Neural cell (in vitro differentiated cells): ENCODE data around the gene SH3PXD2A. TPM values are rescaled to one million over a fixed set of nuclear protein-coding genes. Genes with fewer than 3 reads are reported as not detected.

Experiments
- H2AFZ ChIP-seq: fragments of 200-600, 300-800 bp; sonication (generic), shearing (Covaris generic); 2 replicates; pipeline ENCODE4 v1.6.0; 2014; ENCODE audit warnings: low read depth, mild to moderate bottlenecking, antibody characterized with exemption, low read length, moderate library complexity
- H3F3A ChIP-seq: fragments of 200-600 bp; shearing (Covaris generic); 2 replicates; pipeline ENCODE4 v1.6.1; 2016; ENCODE audit warnings: mild to moderate bottlenecking, moderate library complexity, mixed read lengths, antibody characterized with exemption, low read length; ENCODE audit not compliant: insufficient read depth, poor library complexity, severe bottlenecking
- H3K27ac ChIP-seq: fragments of 200-600, 300-800 bp; sonication (generic), shearing (Covaris generic); 2 replicates; pipeline ENCODE4 v1.5.1; 2014; ENCODE audit warnings: mild to moderate bottlenecking, low read length, moderate library complexity
- H3K27me3 ChIP-seq: fragments of 300-800, 200-600 bp; sonication (generic), shearing (Covaris generic); 2 replicates; pipeline ENCODE4 v1.6.0; 2014; ENCODE audit warnings: mild to moderate bottlenecking, low read depth, low read length, moderate library complexity; ENCODE audit not compliant: insufficient read depth
- H3K36me3 ChIP-seq: fragments of 300-800, 200-600 bp; sonication (generic), shearing (Covaris generic); 2 replicates; pipeline ENCODE4 v1.5.1; 2014; ENCODE audit warnings: mild to moderate bottlenecking, antibody characterized with exemption, low read length, moderate library complexity; ENCODE audit not compliant: insufficient read depth
- H3K4me2 ChIP-seq: fragments of 300-800, 200-600 bp; sonication (generic), shearing (Covaris generic); 2 replicates; pipeline ENCODE4 v1.6.0; 2014; ENCODE audit warnings: mild to moderate bottlenecking, low read length
- H3K4me3 ChIP-seq: fragments of 300-800, 200-600 bp; sonication (generic), shearing (Covaris generic); 2 replicates; pipeline ENCODE4 v1.5.1; 2014; ENCODE audit warnings: mild to moderate bottlenecking, low read length, moderate library complexity
- H3K79me2 ChIP-seq: fragments of 200-600 bp; shearing (Covaris generic); replicated peaks from 2 replicates; pipeline ENCODE4 v1.6.0; 2014; ENCODE audit warnings: mild to moderate bottlenecking, low read length, moderate library complexity; ENCODE audit not compliant: insufficient read depth
- H3K9ac ChIP-seq: fragments of 300-800, 200-600 bp; sonication (generic), shearing (Covaris generic); 2 replicates; pipeline ENCODE4 v1.6.1; 2016; ENCODE audit warnings: mild to moderate bottlenecking, low read length, mixed read lengths
- H3K9me2 ChIP-seq: fragments of 200-600 bp; shearing (Covaris generic); 2 replicates; pipeline ENCODE4 v1.6.1; 2016; ENCODE audit warnings: mild to moderate bottlenecking, low read length, mixed read lengths; ENCODE audit not compliant: insufficient read depth
- H3K9me3 ChIP-seq: fragments of 200-600, 300-800 bp; sonication (generic), shearing (Covaris generic); 2 replicates; pipeline ENCODE4 v1.6.1; 2016; ENCODE audit warnings: mild to moderate bottlenecking, mixed run types, low read length, moderate library complexity, mixed read lengths
- H4K20me1 ChIP-seq: fragments of 200-600 bp; shearing (Covaris generic); 2 replicates; pipeline ENCODE4 v1.6.1; 2016; ENCODE audit warnings: mild to moderate bottlenecking, mixed run types; ENCODE audit not compliant: insufficient read depth
- EP300 ChIP-seq: fragments of 450-650 bp; conservative IDR thresholded peaks from 2 replicates; pipeline ENCODE4 v1.6.1; 2014; ENCODE audit warnings: antibody characterized with exemption, mild to moderate bottlenecking, moderate library complexity; ENCODE audit not compliant: poor library complexity, severe bottlenecking
- EZH2 ChIP-seq: fragments of 200-600, 300-800 bp; shearing (Covaris generic), sonication (generic); IDR thresholded peaks from 2 replicates; pipeline ENCODE4 v1.6.1; 2014; ENCODE audit warnings: antibody characterized with exemption, low read length, borderline replicate concordance, mild to moderate bottlenecking; ENCODE audit not compliant: insufficient read depth, poor library complexity, severe bottlenecking
- MXI1 ChIP-seq: fragments of 450-650 bp; conservative IDR thresholded peaks from 2 replicates; pipeline ENCODE4 v1.6.1; 2014; ENCODE audit warnings: antibody characterized with exemption, mild to moderate bottlenecking; ENCODE audit not compliant: poor library complexity, severe bottlenecking
- POLR2AphosphoS5 ChIP-seq: IDR thresholded peaks from 2 replicates; pipeline ENCODE4 v1.6.1; 2012
- RAD21 ChIP-seq: fragments of 450-650 bp; conservative IDR thresholded peaks from 2 replicates; pipeline ENCODE4 v1.6.1; 2014; ENCODE audit warnings: antibody characterized with exemption, mild to moderate bottlenecking, moderate library complexity
- SMC3 ChIP-seq: fragments of 450-650 bp; conservative IDR thresholded peaks from 2 replicates; pipeline ENCODE4 v1.6.1; 2014; ENCODE audit warnings: antibody characterized with exemption, mild to moderate bottlenecking, moderate library complexity; ENCODE audit not compliant: poor library complexity
- TAF1 ChIP-seq: IDR thresholded peaks from 2 replicates; pipeline ENCODE4 v1.6.1; 2012; ENCODE audit warnings: low read depth
- polyA plus RNA-seq: library from polyadenylated mRNA; depleted of rRNA; stranded (reverse); fragments of >200 nt; gene quantifications from 2 replicates; pipeline ENCODE4 v1.2.3, GENCODE V29; 2014
- TF ChIP-seq, protein P1 (sequence below): fragments of 450-650 bp; IDR thresholded peaks from 2 replicates; pipeline ENCODE4 v1.5.1; 2014; ENCODE audit warnings: antibody characterized with exemption, mild to moderate bottlenecking, moderate library complexity; ENCODE audit not compliant: poor library complexity, severe bottlenecking
- TF ChIP-seq, protein P2 (sequence below): IDR thresholded peaks from 2 replicates; pipeline ENCODE4 v1.6.1; 2012; ENCODE audit warnings: borderline replicate concordance

The SH3PXD2A gene
- polyA plus RNA-seq, 1 donor from 2014 or later, result 5.2 TPM

DNA sequence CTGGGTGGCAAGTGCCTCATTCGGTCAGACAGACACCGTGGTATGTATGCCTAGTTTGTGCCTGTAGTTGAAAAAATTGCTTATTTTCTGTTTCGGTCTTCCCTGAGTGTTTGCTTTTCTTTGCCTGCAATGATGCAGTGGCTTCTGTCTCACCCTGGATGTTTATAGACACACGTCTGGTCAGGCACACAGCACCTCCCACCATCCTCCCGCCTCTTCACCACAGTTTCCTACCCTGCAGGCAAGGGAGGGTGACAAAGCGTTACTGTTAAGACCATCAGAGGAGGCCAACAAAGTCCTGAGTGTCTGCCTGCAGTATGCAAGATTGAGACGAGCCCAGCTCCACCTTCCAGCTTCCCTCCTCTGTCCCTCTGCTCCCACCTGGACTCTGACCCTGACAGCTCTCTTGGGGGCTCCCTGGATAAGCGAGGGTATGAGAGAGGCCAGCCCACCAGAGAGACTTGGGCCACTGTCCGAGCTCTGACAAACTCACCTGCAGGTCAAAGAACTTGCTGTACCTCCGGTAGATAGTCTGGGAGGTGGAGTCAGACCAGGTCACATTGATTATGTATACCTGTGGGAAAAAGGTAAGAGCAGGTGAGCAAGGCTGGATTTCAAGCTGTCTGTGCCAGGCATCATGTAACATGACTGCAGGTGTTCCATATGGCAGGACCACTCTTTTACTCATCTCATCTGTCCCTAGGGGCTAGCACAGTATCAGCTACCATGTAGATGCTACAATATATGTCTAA, 54.4 kb downstream of the SH3PXD2A start:
- Histone ChIP-seq H3K9ac (no peak overlapping the region), H4K20me1 (no peaks in the 10 kb centered on the region), H3K9me3 (no peaks in the 10 kb centered on the region), H3K36me3 (no peaks in the 10 kb centered on the region), H3K79me2 (no peaks in the 10 kb centered on the region), H3K27ac (no peak overlapping the region), H3K9me2 (no peaks in the 10 kb centered on the region), H3F3A (no peaks in the 10 kb centered on the region), H3K4me2 (no peak overlapping the region), H2AFZ (no peak overlapping the region), H3K4me3 (no peak overlapping the region), H3K27me3 (no peaks in the 10 kb centered on the region)
- no peak for TF ChIP-seq POLR2AphosphoS5
- TF ChIP-seq TAF1, result no peak
- no peak for TF ChIP-seq RAD21
- TF ChIP-seq, protein P1, sequence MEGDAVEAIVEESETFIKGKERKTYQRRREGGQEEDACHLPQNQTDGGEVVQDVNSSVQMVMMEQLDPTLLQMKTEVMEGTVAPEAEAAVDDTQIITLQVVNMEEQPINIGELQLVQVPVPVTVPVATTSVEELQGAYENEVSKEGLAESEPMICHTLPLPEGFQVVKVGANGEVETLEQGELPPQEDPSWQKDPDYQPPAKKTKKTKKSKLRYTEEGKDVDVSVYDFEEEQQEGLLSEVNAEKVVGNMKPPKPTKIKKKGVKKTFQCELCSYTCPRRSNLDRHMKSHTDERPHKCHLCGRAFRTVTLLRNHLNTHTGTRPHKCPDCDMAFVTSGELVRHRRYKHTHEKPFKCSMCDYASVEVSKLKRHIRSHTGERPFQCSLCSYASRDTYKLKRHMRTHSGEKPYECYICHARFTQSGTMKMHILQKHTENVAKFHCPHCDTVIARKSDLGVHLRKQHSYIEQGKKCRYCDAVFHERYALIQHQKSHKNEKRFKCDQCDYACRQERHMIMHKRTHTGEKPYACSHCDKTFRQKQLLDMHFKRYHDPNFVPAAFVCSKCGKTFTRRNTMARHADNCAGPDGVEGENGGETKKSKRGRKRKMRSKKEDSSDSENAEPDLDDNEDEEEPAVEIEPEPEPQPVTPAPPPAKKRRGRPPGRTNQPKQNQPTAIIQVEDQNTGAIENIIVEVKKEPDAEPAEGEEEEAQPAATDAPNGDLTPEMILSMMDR, result no peak

DNA sequence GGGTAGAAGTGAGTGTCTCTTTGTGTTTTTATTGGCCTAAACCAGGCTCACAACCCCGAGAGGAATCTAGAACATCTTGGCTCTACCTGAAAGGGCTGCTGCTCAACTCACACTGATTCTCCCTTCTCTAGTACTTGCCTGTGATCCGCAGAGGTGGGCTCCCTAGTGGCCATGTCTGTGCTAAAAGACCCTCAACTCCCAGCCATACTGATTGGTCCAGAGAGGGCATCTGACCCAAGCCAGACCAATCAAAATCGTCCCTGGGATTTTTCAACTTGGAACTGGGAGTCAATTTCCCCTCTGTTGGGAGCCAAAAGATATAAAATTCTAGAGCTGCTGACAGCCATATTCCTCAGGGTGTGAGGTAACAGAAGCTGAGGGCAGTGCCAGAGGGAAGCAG, 55.3 kb downstream of the SH3PXD2A start:
- no peak overlapping the region for H3K4me3 ChIP-seq
- H3K79me2 ChIP-seq, result no peaks in the 10 kb centered on the region
- no peaks in the 10 kb centered on the region for H3F3A ChIP-seq
- no peak overlapping the region for H3K27ac ChIP-seq
- no peaks in the 10 kb centered on the region for H3K27me3 ChIP-seq
- H4K20me1 ChIP-seq, result no peaks in the 10 kb centered on the region
- no peaks in the 10 kb centered on the region for H3K36me3 ChIP-seq
- H3K4me2 ChIP-seq, result no peak overlapping the region
- no peaks in the 10 kb centered on the region for H3K9me2 ChIP-seq
- no peaks in the 10 kb centered on the region for H3K9me3 ChIP-seq
- H2AFZ ChIP-seq, result no peak overlapping the region
- no peak overlapping the region for H3K9ac ChIP-seq
- TF ChIP-seq, protein P1, result no peak
- TF ChIP-seq POLR2AphosphoS5 (no peak), EP300 (no peak), EZH2 (no peak), MXI1 (no peak), RAD21 (no peak), SMC3 (no peak), TAF1 (no peak)
- TF ChIP-seq, protein P2, sequence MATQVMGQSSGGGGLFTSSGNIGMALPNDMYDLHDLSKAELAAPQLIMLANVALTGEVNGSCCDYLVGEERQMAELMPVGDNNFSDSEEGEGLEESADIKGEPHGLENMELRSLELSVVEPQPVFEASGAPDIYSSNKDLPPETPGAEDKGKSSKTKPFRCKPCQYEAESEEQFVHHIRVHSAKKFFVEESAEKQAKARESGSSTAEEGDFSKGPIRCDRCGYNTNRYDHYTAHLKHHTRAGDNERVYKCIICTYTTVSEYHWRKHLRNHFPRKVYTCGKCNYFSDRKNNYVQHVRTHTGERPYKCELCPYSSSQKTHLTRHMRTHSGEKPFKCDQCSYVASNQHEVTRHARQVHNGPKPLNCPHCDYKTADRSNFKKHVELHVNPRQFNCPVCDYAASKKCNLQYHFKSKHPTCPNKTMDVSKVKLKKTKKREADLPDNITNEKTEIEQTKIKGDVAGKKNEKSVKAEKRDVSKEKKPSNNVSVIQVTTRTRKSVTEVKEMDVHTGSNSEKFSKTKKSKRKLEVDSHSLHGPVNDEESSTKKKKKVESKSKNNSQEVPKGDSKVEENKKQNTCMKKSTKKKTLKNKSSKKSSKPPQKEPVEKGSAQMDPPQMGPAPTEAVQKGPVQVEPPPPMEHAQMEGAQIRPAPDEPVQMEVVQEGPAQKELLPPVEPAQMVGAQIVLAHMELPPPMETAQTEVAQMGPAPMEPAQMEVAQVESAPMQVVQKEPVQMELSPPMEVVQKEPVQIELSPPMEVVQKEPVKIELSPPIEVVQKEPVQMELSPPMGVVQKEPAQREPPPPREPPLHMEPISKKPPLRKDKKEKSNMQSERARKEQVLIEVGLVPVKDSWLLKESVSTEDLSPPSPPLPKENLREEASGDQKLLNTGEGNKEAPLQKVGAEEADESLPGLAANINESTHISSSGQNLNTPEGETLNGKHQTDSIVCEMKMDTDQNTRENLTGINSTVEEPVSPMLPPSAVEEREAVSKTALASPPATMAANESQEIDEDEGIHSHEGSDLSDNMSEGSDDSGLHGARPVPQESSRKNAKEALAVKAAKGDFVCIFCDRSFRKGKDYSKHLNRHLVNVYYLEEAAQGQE, result no peak
